Adrenal gland (tissue), 12 donors: Measurements from ENCODE around the gene PKNOX2. TPM values are rescaled to one million over a fixed set of nuclear protein-coding genes. Genes with fewer than 3 reads are reported as not detected.

Experiments used
- DNase-seq, 7 donors: peaks; one replicate each; pipeline ENCODE4 v3.0.0-alpha.2; 2019 to 2020
- H3K27ac ChIP-seq, 5 donors: fragments of 200-600 bp; sonication (generic) in 4 of 5; 1 replicate in 3 of 5; 2 replicates in 2 of 5; pipeline versions ENCODE4 v1.5.1 to v1.8.0; 2016 to 2020; ENCODE audit warnings: mild to moderate bottlenecking in 1 of 5
- H3K27me3 ChIP-seq: fragments of 200-600 bp; 2 replicates; pipeline ENCODE4 v1.8.0; 2021
- H3K36me3 ChIP-seq, 2 donors: fragments of 200-600 bp; replicated peaks in 1 of 2; 1 replicate in 1 of 2; 2 replicates in 1 of 2; pipeline versions ENCODE4 v1.5.1 to v1.8.0; 2018 to 2022
- H3K4me1 ChIP-seq, 2 donors: fragments of 200-600 bp; replicated peaks in 1 of 2; 1 replicate in 1 of 2; 2 replicates in 1 of 2; pipeline versions ENCODE4 v1.5.1 to v1.8.0; 2018 to 2021
- H3K4me3 ChIP-seq, 4 donors: fragments of 200-600 bp; sonication (generic) in 3 of 4; one replicate each; pipeline ENCODE4 v1.5.1; 2016 to 2018
- H3K9me3 ChIP-seq, 3 donors: fragments of 200-600 bp; sonication (generic) in 1 of 3; replicated peaks in 1 of 3; 1 replicate in 2 of 3; 2 replicates in 1 of 3; pipeline versions ENCODE4 v1.5.1 to v1.8.0; 2016 to 2021
- CTCF ChIP-seq, 6 experiments: fragments of 450-650 bp in 4 of 6; fragments of 200-600 bp in 2 of 6; sonication (generic) in 1 of 6; IDR thresholded peaks; 1 replicate in 5 of 6; 2 replicates in 1 of 6; pipeline versions ENCODE4 v1.5.1 to v1.8.0; 2016 to 2021; ENCODE audit warnings: antibody characterized with exemption in 6 of 6, mild to moderate bottlenecking in 2 of 6, moderate library complexity in 1 of 6
- POLR2A ChIP-seq, 2 donors: fragments of 450-650 bp; IDR thresholded peaks; one replicate each; pipeline ENCODE4 v1.6.1; 2017; ENCODE audit warnings: antibody characterized with exemption in 2 of 2, mild to moderate bottlenecking in 2 of 2, moderate library complexity in 1 of 2
- WGBS, 4 donors: extraction: QIAGEN DNeasy Blood & Tissue Kit in 2 of 4; methylation state at CpG; one replicate each; pipeline versions ENCODE4 v1.1.5 to v1.1.7; 2013 to 2017; 5-methylcytosine and 5-hydroxymethylcytosine counted together
- intact Hi-C, 2 donors: fragments of 100-400 bp; cut with DNase I; formaldehyde crosslinking; loops; one replicate each; pipeline versions ENCODE4 v1.14.1 to v1.15.0; 2022 to 2023
- polyA plus RNA-seq, 3 donors: library from polyadenylated mRNA; stranded (reverse); fragments of 200-250 nt in 2 of 3; fragments of 350-450 nt in 1 of 3; fragmentation: Illumina TruSeq in 1 of 3; extraction: RNeasy Lipid Tissue Mini Kit (QIAGEN cat#74804) in 1 of 3; gene quantifications; one replicate each; pipeline ENCODE4 v1.2.3, GENCODE V29; 2013 to 2014
- total RNA-seq, 9 donors: library from RNA; depleted of rRNA in 4 of 9; stranded (reverse); fragments of >200 nt in 4 of 9; fragments of 120-200 nt in 1 of 9; fragmentation: NEBNext Ultra II Directional in 1 of 9; extraction: Animal tissue kit (Norgen Biotek cat#: 25700) in 1 of 9; gene quantifications; one replicate each; pipeline versions ENCODE4 v1.1.0 to v1.2.4, GENCODE V29; 2013 to 2023
- donor health status: healthy with polysubstance abuse.
- donor health status: Bipolar disorder and iron deficiency.
- donor health status: DM: yes; HTN: yes; CAD: no.
- donor health status: DM: no; HTN: no; CAD: no.
- donor health status: DM: no; HTN: no; CAD: no.
- donor health status: DM: yes; HTN: yes; CAD: no.

The PKNOX2 gene
- total and polyA plus RNA-seq, 12 donors = 1.2 to 34.7 (median 3.1) TPM

- Histone ChIP-seq H3K4me1 (peaks cover 4 to 11% of the 10 kb centered on the region in 2 donors), H3K36me3 (no peaks in the 10 kb centered on the region), H3K27me3 (no peaks in the 10 kb centered on the region), H3K27ac (peak overlapping the region in 2 of 5 donors; percentile 29 to 53), H3K4me3 (peak overlapping the region in 1 of 4 donors; percentile 36), H3K9me3 (no peaks in the 10 kb centered on the region)
- TF ChIP-seq POLR2A (IDR thresholded peaks at IDR 0.05) = no peak
- peak; percentile 51 to 64 (median 56) for TF ChIP-seq CTCF (IDR thresholded peaks at IDR 0.05)
- intact Hi-C loops = no loop called here
- WGBS, 4 donors = 52 to 62% (median 54%) methylated on average over 10 of the region's 10 CpGs
- peak; percentile 52 to 84 (median 72) for DNase-seq
These were observed 40.5 kb upstream of the PKNOX2 start for GRCh38 chr11:125123947-125124617.

GRCh38 chr11:125124618-125124992 lies 39.9 kb upstream of the PKNOX2 start:
- intact Hi-C loops = no loop called here
- TF ChIP-seq CTCF (IDR thresholded peaks at IDR 0.05) (no peak), POLR2A (IDR thresholded peaks at IDR 0.05) (no peak)
- no peak for DNase-seq
- Histone ChIP-seq H3K27ac (peak overlapping the region in 1 of 5 donors; percentile 29), H3K9me3 (no peaks in the 10 kb centered on the region), H3K27me3 (no peaks in the 10 kb centered on the region), H3K4me1 (peaks cover 4 to 11% of the 10 kb centered on the region in 2 donors), H3K36me3 (no peaks in the 10 kb centered on the region), H3K4me3 (no peak overlapping the region)
- 70 to 84% (median 83%) methylated on average over 4 of the region's 4 CpGs for WGBS, 4 donors

- Histone ChIP-seq H3K36me3 (no peaks in the 10 kb centered on the region), H3K9me3 (no peaks in the 10 kb centered on the region), H3K4me3 (no peak overlapping the region), H3K27me3 (no peaks in the 10 kb centered on the region), H3K27ac (no peak overlapping the region), H3K4me1 (peaks cover 4 to 11% of the 10 kb centered on the region in 2 donors)
- no peak for DNase-seq
- TF ChIP-seq CTCF (IDR thresholded peaks at IDR 0.05) = no peak
- no peak for TF ChIP-seq POLR2A (IDR thresholded peaks at IDR 0.05)
- 61 to 69% (median 66%) methylated on average over 4 of the region's 4 CpGs for WGBS, 4 donors
- intact Hi-C loops = no loop called here
These were observed 36.1 kb upstream of the PKNOX2 start for GRCh38 chr11:125128450-125128849.

- no peak for TF ChIP-seq POLR2A (IDR thresholded peaks at IDR 0.05)
- no peaks in the 10 kb centered on the region for H3K36me3 ChIP-seq
- no peaks in the 10 kb centered on the region for H3K27me3 ChIP-seq
- peaks cover 0 to 1% of the 10 kb centered on the region in 2 donors for H3K4me1 ChIP-seq
- no peak overlapping the region for H3K4me3 ChIP-seq
- H3K27ac ChIP-seq = no peak overlapping the region
- intact Hi-C loops = no loop called here
- no peaks in the 10 kb centered on the region for H3K9me3 ChIP-seq
- 65 to 75% (median 70%) methylated on average over 22 of the region's 22 CpGs for WGBS, 4 donors
- DNase-seq = no peak
These were observed 35.1 kb upstream of the PKNOX2 start for GRCh38 chr11:125129316-125129993.
